OCI-LY7 (cell line): ENCODE data around the gene RAB5IF.

Experiments used
- CTCF ChIP-seq: fragments of 200-600 bp; sonication (generic); conservative IDR thresholded peaks from 2 replicates; pipeline ENCODE4 v1.5.1; 2014; ENCODE audit warnings: mild to moderate bottlenecking, antibody characterized with exemption, low read length, moderate library complexity, mixed read lengths
- EZH2phosphoT487 ChIP-seq: fragments of 200-600 bp; sonication (generic); IDR thresholded peaks from 2 replicates; pipeline ENCODE4 v1.6.1; 2018; ENCODE audit warnings: low read depth, borderline replicate concordance, mild to moderate bottlenecking, mixed run types, antibody characterized with exemption, low read length, moderate library complexity, mixed read lengths

GRCh38 chr20:36656733-36657132 lies 51.2 kb downstream of the RAB5IF start:
- TF ChIP-seq CTCF, result no peak
- no peak for TF ChIP-seq EZH2phosphoT487
